ENCODE results near the gene CANT1. TPM values are rescaled to one million over a fixed set of nuclear protein-coding genes. Genes with fewer than 3 reads are reported as not detected.

The CANT1 gene
- total RNA-seq = 56.6 TPM
- polyA plus RNA-seq (ENCODE audit: insufficient read depth, low read depth, low replicate concordance) = 23.0 TPM
- long read RNA-seq, donor 1, transcript CANT1-202 (5 exons, 3,252 nt) = major isoform, 5 of 14 reads
- long read RNA-seq, donor 1, partial matches to known transcripts = 0 of 14 reads
- long read RNA-seq, donor 1, other reads (novel, unspliced or antisense) = 0 of 14 reads
- long read RNA-seq, donor 2, transcript CANT1-202 (5 exons, 3,252 nt) = major isoform, 6 of 11 reads
- long read RNA-seq, donor 2, partial matches to known transcripts = 0 of 11 reads
- long read RNA-seq, donor 2, other reads (novel, unspliced or antisense) = 0 of 11 reads
- long read RNA-seq, donor 3, partial matches to known transcripts = 0 of 6 reads
- long read RNA-seq, donor 3, other reads (novel, unspliced or antisense) = 0 of 6 reads
- long read RNA-seq, donor 4, partial matches to known transcripts = 0 of 7 reads
- long read RNA-seq, donor 4, other reads (novel, unspliced or antisense) = 0 of 7 reads
- long read RNA-seq, donor 5, partial matches to known transcripts = 0 of 2 reads
- long read RNA-seq, donor 5, other reads (novel, unspliced or antisense) = 0 of 2 reads
- long read RNA-seq, donor 6, partial matches to known transcripts = 0 of 3 reads
- long read RNA-seq, donor 6, other reads (novel, unspliced or antisense) = 0 of 3 reads
- long read RNA-seq, donor 7, partial matches to known transcripts = 7 of 25 reads
- long read RNA-seq, donor 7, other reads (novel, unspliced or antisense) = 12 of 25 reads
- long read RNA-seq, donor 8, transcript CANT1-201 (4 exons, 3,534 nt) = major isoform, 5 of 8 reads
- long read RNA-seq, donor 8, partial matches to known transcripts = 0 of 8 reads
- long read RNA-seq, donor 8, other reads (novel, unspliced or antisense) = 0 of 8 reads
- long read RNA-seq, donor 9, partial matches to known transcripts = 0 of 7 reads
- long read RNA-seq, donor 9, other reads (novel, unspliced or antisense) = 0 of 7 reads
- long read RNA-seq, donor 10, partial matches to known transcripts = 0 of 6 reads
- long read RNA-seq, donor 10, other reads (novel, unspliced or antisense) = 0 of 6 reads

DNA sequence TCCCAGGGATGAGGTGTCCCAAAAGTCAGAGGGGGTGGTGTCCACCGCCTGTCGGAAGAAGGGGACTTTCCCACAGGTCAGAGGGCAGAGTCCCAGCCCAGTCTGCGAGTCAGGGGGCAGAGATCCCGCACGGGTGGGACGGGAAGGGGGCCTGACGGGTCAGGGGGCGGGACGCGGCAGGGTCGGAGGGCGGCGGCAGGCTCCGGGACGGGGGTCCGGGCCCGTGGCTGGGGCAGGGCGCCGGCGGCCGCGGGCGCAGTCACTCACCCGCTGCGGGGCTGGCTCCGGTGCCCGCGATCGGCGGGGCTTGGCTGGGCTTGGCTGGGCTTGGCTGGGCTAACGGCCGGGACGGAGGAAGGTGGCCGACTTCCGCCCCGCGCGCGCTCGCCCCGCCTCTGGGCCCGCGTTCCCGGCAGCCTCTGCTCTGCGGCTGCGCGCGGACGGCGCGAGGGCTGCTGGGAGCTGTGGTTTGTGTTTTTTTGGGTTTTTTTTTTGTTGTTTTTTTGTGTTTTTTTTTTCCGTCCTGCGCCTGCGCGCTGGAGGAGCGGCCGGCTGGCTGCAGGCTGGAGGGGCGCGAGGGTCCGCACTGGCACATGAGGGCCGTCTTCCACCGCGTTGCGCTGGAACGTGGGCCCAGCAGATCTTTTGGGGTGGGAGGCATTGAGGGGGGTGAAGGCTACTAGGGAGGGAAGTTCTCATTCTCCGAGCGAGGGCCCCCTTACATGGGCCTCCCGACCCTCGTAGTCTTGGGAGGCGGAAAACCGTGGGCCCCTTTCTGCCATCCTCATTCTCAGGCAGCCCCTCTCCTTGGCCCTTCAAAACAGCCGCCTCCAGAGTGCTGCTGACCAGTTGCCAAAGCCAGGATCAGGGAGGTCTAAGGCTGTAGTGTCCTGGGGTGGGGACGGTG lies at the start of gene CANT1:
Gene CANT1, minus strand, starts transcription at position 368 of the 907 bp plus-strand sequence. CDS start 12,142 bp downstream, outside the sequence.
- peak; percentile 88 to 97 (median 95) for DNase-seq
- Histone ChIP-seq H3K9me3 (ENCODE audit: control insufficient read depth in 2 of 3, insufficient read depth in 1 of 3, low read length in 3 of 3) (no peaks in the 10 kb centered on the region), H3K4me3 (ENCODE audit: low read length in 3 of 3) (peak within 1 kb of the TSS; percentile 84 to 96 (median 96)), H3K27ac (ENCODE audit: low read depth in 2 of 2, low read length in 2 of 2) (peak within 1 kb of the TSS; percentile 71 to 79), H3K36me3 (ENCODE audit: control insufficient read depth in 2 of 3, insufficient read depth in 3 of 3, low read length in 3 of 3) (no peaks in the 10 kb centered on the region), H3K27me3 (ENCODE audit: control insufficient read depth, insufficient read depth, low read length) (no peaks in the 10 kb centered on the region), H3K4me1 (ENCODE audit: control insufficient read depth in 2 of 3, insufficient read depth in 2 of 3, low read depth in 1 of 3, low read length in 3 of 3) (peaks cover 0 to 36% (median 18%) of the 10 kb centered on the region in 3 donors), H3K9ac (ENCODE audit: low read length in 3 of 3) (peak within 1 kb of the TSS; percentile 77 to 99 (median 97))
- intact Hi-C loops (cut with DNase I) = no loop called here
- FAIRE-seq = no peak
- no peak for TF ChIP-seq CTCF (IDR thresholded peaks at IDR 0.05; ENCODE audit: borderline replicate concordance, extremely low read depth, insufficient read depth)

DNA sequence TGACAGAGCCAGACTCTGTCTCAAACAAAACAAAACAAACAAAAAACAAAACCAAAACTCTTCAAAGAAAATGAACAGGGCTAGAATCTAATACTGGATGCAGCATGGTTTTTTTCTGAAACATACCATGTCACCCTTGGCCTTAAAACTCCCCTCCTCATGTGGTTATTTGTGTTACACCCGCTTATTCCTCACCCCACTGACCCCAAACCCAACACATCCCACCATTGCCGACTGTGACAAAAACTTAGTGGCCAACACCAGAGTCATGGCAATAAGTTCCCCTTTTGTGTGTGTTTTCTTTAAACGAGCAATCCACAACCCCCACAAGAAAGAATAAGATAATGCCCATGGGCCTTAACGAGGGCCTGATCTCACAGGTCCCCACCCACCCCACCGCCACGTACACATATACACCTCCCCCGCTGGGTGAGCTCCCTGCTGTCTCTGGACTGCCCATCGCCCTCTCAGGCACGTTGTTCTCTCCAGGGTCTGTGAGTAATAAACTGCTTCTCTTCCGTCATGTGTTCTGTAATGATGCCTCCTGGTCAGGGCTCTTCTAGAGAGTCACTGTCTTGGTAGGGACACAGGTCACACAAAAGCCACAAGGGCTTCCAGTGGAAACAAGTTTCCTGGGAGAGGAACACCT lies 48.3 kb upstream of the CANT1 start:
- Histone ChIP-seq H3K36me3 (ENCODE audit: control insufficient read depth in 2 of 3, insufficient read depth in 3 of 3, low read length in 3 of 3) (no peaks in the 10 kb centered on the region), H3K4me3 (ENCODE audit: low read length in 3 of 3) (no peak overlapping the region), H3K9me3 (ENCODE audit: control insufficient read depth in 2 of 3, insufficient read depth in 1 of 3, low read length in 3 of 3) (no peaks in the 10 kb centered on the region), H3K27ac (ENCODE audit: low read depth in 2 of 2, low read length in 2 of 2) (no peak overlapping the region), H3K4me1 (ENCODE audit: control insufficient read depth in 2 of 3, insufficient read depth in 2 of 3, low read depth in 1 of 3, low read length in 3 of 3) (no peaks in the 10 kb centered on the region), H3K9ac (ENCODE audit: low read length in 3 of 3) (no peak overlapping the region), H3K27me3 (ENCODE audit: control insufficient read depth, insufficient read depth, low read length) (no peaks in the 10 kb centered on the region)
- FAIRE-seq = no peak
- peak in 1 of 5 donors; percentile 35 for DNase-seq
- TF ChIP-seq CTCF (IDR thresholded peaks at IDR 0.05; ENCODE audit: borderline replicate concordance, extremely low read depth, insufficient read depth) = no peak
- intact Hi-C loops (cut with DNase I) = no loop called here

- no peak for TF ChIP-seq CTCF (IDR thresholded peaks at IDR 0.05; ENCODE audit: borderline replicate concordance, extremely low read depth, insufficient read depth)
- no peak for DNase-seq
- Histone ChIP-seq H3K9me3 (ENCODE audit: control insufficient read depth in 2 of 3, insufficient read depth in 1 of 3, low read length in 3 of 3) (no peaks in the 10 kb centered on the region), H3K9ac (ENCODE audit: low read length in 3 of 3) (no peak overlapping the region), H3K4me3 (ENCODE audit: low read length in 3 of 3) (no peak overlapping the region), H3K27ac (ENCODE audit: low read depth in 2 of 2, low read length in 2 of 2) (no peak overlapping the region), H3K36me3 (ENCODE audit: control insufficient read depth in 2 of 3, insufficient read depth in 3 of 3, low read length in 3 of 3) (no peaks in the 10 kb centered on the region), H3K4me1 (ENCODE audit: control insufficient read depth in 2 of 3, insufficient read depth in 2 of 3, low read depth in 1 of 3, low read length in 3 of 3) (no peaks in the 10 kb centered on the region), H3K27me3 (ENCODE audit: control insufficient read depth, insufficient read depth, low read length) (no peaks in the 10 kb centered on the region)
- intact Hi-C loops (cut with DNase I) = no loop called here
- no peak for FAIRE-seq
Observed at GRCh38 chr17:79055197-79055596, 45.6 kb upstream of the CANT1 start.
